ENCODE results near the gene CENPX.

The CENPX gene

DNA sequence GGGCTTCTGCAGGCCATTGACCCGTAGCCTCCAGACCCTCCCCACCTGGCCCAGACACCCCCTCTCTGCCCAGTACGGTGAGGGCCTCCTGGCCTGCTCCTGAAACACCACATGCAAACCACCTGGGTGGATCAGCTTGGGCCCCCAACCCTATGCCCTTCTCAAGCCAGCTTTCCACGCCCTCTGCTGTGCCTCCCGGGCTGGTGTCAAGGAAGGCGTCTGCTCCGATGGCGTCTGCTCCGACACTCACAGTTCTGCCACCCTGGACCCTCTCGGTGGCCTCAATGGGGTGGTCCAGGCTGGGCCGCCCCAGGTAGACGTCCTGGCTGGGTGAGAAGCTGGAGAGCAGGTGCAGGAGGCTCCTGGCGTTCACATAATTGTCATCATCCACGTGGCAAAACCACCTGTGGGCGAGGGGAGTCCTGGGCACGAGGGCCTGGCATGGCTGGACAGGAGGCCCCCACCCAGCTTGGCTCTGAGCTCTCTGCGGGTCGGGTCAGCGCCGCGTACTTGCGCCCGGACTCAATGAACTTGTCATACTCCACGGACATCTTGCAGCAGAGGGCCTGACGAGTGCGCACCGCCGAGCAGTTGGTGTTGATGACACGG is 27.6 kb upstream of the CENPX start:
- TF ChIP-seq, protein P1, sequence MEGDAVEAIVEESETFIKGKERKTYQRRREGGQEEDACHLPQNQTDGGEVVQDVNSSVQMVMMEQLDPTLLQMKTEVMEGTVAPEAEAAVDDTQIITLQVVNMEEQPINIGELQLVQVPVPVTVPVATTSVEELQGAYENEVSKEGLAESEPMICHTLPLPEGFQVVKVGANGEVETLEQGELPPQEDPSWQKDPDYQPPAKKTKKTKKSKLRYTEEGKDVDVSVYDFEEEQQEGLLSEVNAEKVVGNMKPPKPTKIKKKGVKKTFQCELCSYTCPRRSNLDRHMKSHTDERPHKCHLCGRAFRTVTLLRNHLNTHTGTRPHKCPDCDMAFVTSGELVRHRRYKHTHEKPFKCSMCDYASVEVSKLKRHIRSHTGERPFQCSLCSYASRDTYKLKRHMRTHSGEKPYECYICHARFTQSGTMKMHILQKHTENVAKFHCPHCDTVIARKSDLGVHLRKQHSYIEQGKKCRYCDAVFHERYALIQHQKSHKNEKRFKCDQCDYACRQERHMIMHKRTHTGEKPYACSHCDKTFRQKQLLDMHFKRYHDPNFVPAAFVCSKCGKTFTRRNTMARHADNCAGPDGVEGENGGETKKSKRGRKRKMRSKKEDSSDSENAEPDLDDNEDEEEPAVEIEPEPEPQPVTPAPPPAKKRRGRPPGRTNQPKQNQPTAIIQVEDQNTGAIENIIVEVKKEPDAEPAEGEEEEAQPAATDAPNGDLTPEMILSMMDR (IDR thresholded peaks at IDR 0.05; ENCODE audit: borderline replicate concordance, insufficient read depth, low read depth, low read length): no peak
- H3K4me3 ChIP-seq (ENCODE audit: low read depth, low read length): no peak overlapping the region

DNA sequence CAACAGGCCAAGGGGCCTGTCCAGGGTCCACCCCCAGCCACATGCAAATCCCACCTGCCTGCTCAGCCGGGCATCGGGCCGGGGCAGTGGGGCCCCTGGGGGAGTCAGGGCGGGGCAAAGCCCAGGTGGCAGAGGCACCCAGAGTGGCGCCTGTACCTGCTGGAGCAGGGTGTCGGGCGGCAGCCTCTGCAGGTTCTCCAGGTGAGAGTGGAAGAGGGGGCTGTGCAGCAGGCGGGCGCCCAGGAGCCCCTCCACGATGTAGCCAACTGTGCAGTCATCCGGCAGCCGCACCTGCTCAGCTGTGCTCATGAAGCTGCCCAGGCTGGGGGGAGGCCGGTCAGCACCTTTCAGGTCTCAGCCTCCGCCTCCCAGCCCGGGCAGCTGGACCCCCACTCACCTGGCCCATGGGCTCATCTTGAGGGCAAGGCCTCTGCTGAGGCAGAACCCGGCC is 26.9 kb upstream of the CENPX start:
- TF ChIP-seq, protein P1 (IDR thresholded peaks at IDR 0.05; ENCODE audit: borderline replicate concordance, insufficient read depth, low read depth, low read length): no peak
- H3K4me3 ChIP-seq (ENCODE audit: low read depth, low read length): no peak overlapping the region

DNA sequence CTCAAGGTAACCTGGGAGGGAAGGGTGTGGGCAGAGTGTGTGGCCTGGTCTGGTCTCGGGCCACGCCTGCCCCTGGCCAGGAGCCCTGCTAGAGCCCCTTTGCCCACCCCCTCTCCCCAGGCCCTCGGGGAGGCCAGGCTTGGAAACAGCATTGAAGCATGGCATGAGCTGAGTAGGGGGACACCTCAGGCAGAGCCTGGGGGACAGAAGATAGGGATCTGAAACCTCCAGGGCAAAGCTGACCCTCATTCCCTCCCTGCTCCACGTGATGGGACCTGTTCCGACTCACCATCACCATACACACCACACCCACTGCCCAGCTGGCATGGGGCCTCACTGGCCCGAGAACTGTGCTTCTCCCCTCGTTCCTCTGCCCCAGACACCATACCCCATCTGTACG is 26.4 kb upstream of the CENPX start:
- TF ChIP-seq, protein P1 (IDR thresholded peaks at IDR 0.05; ENCODE audit: borderline replicate concordance, insufficient read depth, low read depth, low read length): no peak
- H3K4me3 ChIP-seq (ENCODE audit: low read depth, low read length): no peak overlapping the region

DNA sequence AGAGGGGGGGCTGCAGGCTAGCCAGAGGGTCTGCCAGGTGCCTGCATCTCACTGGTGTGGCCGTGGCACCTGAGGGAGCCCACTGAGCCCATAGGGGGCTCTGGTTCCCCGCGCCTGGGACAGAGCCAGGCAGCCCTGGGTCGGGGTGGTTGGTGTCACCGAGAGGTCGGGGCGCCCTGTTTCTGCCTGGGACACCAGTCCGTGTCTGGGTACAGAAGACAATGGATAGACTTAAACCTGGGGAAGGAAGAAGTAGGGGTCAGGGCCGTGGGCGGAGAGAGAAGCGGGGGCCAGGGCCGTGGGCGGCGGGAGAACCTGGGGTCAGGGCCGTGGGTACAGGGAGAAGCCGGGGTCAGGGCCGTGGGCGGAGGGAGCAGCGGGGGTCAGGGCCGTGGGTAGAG is 25.9 kb upstream of the CENPX start:
- TF ChIP-seq, protein P1 (IDR thresholded peaks at IDR 0.05; ENCODE audit: borderline replicate concordance, insufficient read depth, low read depth, low read length): no peak
- no peak overlapping the region for H3K4me3 ChIP-seq (ENCODE audit: low read depth, low read length)

DNA sequence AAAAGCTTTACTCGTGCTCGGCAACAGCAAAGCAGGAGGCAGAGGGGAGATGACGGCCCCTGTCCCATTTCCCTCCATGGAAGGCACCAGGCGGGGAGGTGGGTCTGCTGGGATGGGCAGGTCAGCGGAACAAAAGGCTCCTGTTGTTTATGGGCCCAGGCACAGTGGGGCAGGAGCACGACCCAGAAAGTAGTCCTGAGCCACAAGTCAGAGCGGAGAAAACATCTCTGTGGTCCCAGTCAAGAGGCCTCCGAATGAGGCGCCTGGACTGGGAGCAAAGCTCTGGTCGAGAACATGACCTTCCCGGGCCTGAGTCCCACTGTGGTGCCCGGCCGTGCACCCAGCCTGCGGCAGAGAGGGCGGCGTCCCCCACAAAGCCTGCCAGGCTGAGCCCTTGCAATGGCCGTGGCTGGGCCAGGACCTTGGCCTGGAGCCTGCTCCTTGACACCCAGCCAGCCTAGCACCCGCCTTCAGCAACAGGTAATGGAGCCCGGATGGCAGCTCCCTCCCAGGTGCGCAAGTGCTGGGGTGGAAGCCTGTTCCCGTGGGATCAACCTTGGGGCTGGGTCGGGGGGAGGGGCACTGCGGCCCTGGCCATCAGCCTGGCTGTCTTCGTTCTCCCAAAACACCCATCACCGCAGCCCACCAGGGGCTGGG is 25.4 kb upstream of the CENPX start:
- no peak overlapping the region for H3K4me3 ChIP-seq (ENCODE audit: low read depth, low read length)
- TF ChIP-seq, protein P1 (IDR thresholded peaks at IDR 0.05; ENCODE audit: borderline replicate concordance, insufficient read depth, low read depth, low read length): no peak

DNA sequence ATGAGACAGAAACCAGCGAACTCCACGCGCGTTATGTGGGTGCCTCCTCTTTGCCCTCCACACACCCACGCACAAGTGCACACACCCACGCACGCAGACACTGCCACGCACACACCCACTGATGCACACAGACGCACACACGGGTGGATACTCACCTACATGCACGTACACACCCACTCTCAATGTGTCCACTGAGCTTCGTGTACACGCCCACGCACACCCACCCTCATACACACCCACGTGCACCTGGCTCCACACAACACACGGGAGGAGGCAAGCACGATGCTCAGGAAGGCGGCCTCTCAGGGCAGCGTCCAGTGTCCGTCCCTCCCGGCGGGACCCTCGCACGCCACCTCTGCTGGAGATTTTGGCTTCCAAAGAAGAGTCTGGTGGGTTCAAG is 24.7 kb upstream of the CENPX start:
- TF ChIP-seq, protein P1 (IDR thresholded peaks at IDR 0.05; ENCODE audit: borderline replicate concordance, insufficient read depth, low read depth, low read length): no peak
- no peak overlapping the region for H3K4me3 ChIP-seq (ENCODE audit: low read depth, low read length)

DNA sequence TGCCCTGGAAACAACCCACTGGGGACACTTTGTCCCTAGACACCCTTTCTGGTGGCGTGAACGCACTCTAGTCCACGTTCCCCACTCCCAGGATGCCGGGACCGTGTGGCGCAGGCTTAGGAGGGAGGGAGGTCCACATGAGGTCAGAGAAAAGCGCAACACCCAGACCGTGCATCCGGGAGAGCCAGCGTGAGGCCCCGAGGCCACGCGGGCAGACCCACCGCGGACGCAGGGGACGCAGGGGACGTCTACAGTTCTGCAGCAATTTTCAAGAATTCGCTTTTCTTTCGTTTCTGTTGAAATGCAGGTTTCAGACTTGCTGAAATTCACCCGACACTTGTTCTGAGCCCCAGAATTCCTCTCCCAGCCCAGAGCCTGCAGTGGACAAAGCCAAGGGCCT is 24.2 kb upstream of the CENPX start:
- no peak overlapping the region for H3K4me3 ChIP-seq (ENCODE audit: low read depth, low read length)
- TF ChIP-seq, protein P1 (IDR thresholded peaks at IDR 0.05; ENCODE audit: borderline replicate concordance, insufficient read depth, low read depth, low read length): no peak

All from GM12875 (cell line).